Natural killer cell treated with Interleukin-12 subunit alpha and Interleukin-12 subunit beta and Interleukin-15 and Interleukin-18, amount 100 ng/mL, for 72 hours (primary cell): ENCODE results near the gene CYP2F1. TPM values are rescaled to one million over a fixed set of nuclear protein-coding genes. Genes with fewer than 3 reads are reported as not detected.
A peak's percentile ranks its signal among the peaks of the same experiment; 100 is the strongest.

Experiments
- ATAC-seq, 2 donors: fragments of 150-1000 bp; cut with Tn5 transposase in 1 of 2; sonication (Bioruptor Pico), chemical (Tn5 transposase) in 1 of 2; 2 replicates each; pipeline ENCODE4 v1.10.0; 2021
- DNase-seq: peaks from one replicate; pipeline ENCODE4 v3.0.0; 2022; ENCODE audit warnings: low spot score
- H3K27ac Mint-ChIP-seq, 2 donors: 1 replicate in 1 of 2; 2 replicates in 1 of 2; pipeline ENCODE4 v1.8.0; 2022; ENCODE audit warnings: mixed read lengths in 2 of 2, mild to moderate bottlenecking in 1 of 2, moderate library complexity in 1 of 2
- H3K27me3 Mint-ChIP-seq, 2 donors: 1 replicate in 1 of 2; 2 replicates in 1 of 2; pipeline ENCODE4 v1.8.0; 2022; ENCODE audit warnings: mixed read lengths in 2 of 2
- H3K36me3 Mint-ChIP-seq: one replicate; pipeline ENCODE4 v1.8.0; 2022; ENCODE audit warnings: mixed read lengths
- H3K4me1 Mint-ChIP-seq, 2 donors: 1 replicate in 1 of 2; 2 replicates in 1 of 2; pipeline ENCODE4 v1.8.0; 2022; ENCODE audit warnings: low read depth in 2 of 2, mixed read lengths in 2 of 2, mild to moderate bottlenecking in 1 of 2
- H3K4me3 Mint-ChIP-seq: one replicate; pipeline ENCODE4 v1.8.0; 2022; ENCODE audit warnings: mixed read lengths
- H3K9me3 Mint-ChIP-seq: 2 replicates; pipeline ENCODE4 v1.8.0; 2022; ENCODE audit warnings: mixed read lengths
- total RNA-seq, 2 donors: library from RNA; stranded (reverse); gene quantifications; one replicate each; pipeline ENCODE4 v1.2.3, GENCODE V29; 2022

The CYP2F1 gene
- total RNA-seq, 2 donors from 2014 or later: not detected

DNA sequence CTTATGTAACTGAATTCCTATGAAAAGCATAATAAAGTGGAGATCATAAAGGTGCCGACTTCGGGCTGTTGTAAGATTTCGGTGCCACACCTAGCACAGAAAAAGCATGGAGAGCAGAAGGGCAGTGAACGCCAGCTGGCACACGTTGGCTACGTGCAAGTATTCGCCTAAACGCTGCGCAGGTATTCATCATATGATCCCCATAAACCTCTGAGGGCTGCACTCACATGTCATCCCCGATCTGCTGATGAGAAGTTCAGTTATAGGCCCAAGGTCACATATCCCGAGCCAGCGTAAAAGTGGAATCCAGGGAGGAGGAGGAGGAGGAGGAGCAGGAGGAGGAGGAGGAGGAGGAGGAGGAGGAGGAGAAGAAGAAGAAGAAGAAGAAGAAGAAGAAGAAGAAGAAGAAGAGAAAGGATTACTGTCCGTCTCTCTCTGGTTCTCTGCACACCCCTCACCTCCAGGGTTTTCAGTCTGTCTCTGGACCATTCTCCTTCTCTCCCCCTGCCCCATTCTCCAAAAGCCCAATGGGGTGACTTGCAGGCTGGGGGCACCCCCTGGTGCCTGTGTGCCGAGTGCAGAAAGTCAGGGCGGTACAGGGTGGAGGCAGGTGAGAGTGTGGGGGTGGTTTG, 60.2 kb downstream of the CYP2F1 start:
- no peak for DNase-seq
- ATAC-seq: no peak
- Mint-ChIP-seq H3K4me1 (peaks cover 0 to 6% of the 10 kb centered on the region in 2 donors), H3K9me3 (no peaks in the 10 kb centered on the region), H3K36me3 (no peaks in the 10 kb centered on the region), H3K4me3 (no peak overlapping the region), H3K27ac (no peak overlapping the region), H3K27me3 (peaks cover 0 to 11% of the 10 kb centered on the region in 2 donors)

GRCh38 chr19:41175801-41176777, 61.9 kb downstream of the CYP2F1 start:
- peak overlapping the region; percentile 45 for H3K4me3 Mint-ChIP-seq
- peak in 1 of 2 donors; percentile 69 for ATAC-seq

More at GRCh38 chr19:41175801-41176777, 61.9 kb downstream of the CYP2F1 start:
- Mint-ChIP-seq H3K36me3 (no peaks in the 10 kb centered on the region), H3K27ac (peak overlapping the region in 1 of 2 donors; percentile 47), H3K27me3 (peaks cover 0 to 11% of the 10 kb centered on the region in 2 donors), H3K4me1 (peaks cover 0 to 6% of the 10 kb centered on the region in 2 donors), H3K9me3 (no peaks in the 10 kb centered on the region)
- DNase-seq: no peak

Other genes with a start within 250 kb of the CYP2F1 start
- gene CYP2A7, start 232.2 kb upstream of the CYP2F1 start, total RNA-seq: not detected
- not detected for gene CYP2B6, start 123.2 kb upstream of the CYP2F1 start, total RNA-seq
- not detected for gene CYP2A13, start 26.0 kb upstream of the CYP2F1 start, total RNA-seq
- not detected for gene CYP2S1, start 78.8 kb downstream of the CYP2F1 start, total RNA-seq
- not detected for gene AXL, start 104.8 kb downstream of the CYP2F1 start, total RNA-seq
- 100 to 1,000 TPM; 248 to 319 TPM for gene HNRNPUL1, start 149.9 kb downstream of the CYP2F1 start, total RNA-seq
- 10 to 100 TPM; 52.5 to 56.2 TPM for gene CCDC97, start 195.7 kb downstream of the CYP2F1 start, total RNA-seq
- gene TGFB1, start 239.5 kb downstream of the CYP2F1 start, total RNA-seq: 100 to 1,000 TPM; 108 to 131 TPM
- 1 to 10 TPM; 4.9 to 9.3 TPM for gene B9D2, start 249.7 kb downstream of the CYP2F1 start, total RNA-seq